Stimulated activated CD8-positive, alpha-beta memory T cell treated with anti-CD3 and anti-CD28 coated beads, Interleukin-4, amount 100 ng/mL, for 1 hour (primary cell): Measurements from ENCODE around the gene ESYT2.
"Not testable (repeated sequence)": the region's sequence is repeated elsewhere in the genome, so short reads cannot be mapped to it uniquely, and the experiment has no call there.

Experiments
- DNase-seq, 2 donors: peaks; one replicate each; pipeline ENCODE4 v3.0.0-alpha.2; 2020; ENCODE audit warnings: low read depth in 2 of 2, low spot score in 1 of 2

ESYT2 gene

DNA sequence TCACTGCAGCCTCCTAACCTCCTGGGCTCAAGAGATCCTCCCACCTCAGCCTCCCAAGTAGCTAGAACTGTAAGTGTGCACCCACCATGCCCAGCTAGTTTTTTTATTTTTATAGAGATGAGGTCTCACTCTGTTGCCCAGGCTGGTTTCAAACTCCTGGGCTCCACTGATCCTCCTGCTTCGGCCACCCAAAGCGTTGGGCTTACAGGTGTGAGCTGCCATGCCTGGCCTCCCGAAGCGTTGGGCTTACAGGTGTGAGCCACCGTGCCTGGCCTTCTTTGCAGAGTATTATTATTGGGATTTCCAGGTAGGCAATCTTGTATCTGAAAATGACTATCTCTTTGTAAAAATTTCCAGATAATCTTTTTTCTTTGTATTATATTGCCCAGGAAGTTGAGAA is 101.6 kb downstream of the ESYT2 start:
- no peak for DNase-seq

DNA sequence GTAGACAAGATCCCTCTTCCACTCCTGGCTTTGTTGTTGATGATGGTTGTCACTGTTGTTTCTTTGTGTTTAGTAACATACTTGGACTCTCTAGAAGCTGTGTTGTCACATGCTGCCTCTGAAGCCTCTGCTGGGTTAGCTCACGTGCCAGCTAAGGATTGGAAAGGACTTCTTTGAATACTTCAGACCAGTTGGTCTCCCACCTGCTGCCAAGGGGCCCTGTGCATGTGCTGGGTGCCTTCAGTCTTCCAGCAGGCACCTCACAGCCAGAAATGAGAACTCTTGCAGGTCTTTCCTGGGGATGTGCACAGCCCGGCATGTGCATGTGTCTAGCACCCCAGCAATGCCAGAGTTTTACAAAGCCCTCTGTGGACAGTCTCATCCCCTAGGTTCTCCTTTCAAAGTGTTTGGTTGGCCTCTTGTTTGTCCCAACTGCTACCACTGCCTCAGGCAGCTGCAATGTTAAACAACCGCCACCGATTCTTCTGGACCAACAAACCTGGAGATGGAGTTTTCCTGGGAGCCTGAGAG is 103.0 kb downstream of the ESYT2 start:
- no peak for DNase-seq

DNA sequence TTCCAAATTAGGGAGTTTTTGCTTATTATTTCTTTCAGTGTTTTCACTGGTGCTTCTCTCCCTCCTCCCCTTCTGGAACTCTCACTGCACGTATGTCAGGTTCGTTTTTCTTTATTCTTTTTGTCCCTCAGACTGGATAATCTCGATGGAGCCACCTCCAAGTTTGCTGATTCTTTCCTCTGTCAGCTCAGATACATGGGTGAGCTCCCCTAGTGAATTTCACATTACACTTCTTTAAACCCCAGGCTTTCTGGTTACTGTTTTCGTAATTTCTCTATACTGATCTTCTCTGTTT is 103.9 kb downstream of the ESYT2 start:
- DNase-seq: no peak

DNA sequence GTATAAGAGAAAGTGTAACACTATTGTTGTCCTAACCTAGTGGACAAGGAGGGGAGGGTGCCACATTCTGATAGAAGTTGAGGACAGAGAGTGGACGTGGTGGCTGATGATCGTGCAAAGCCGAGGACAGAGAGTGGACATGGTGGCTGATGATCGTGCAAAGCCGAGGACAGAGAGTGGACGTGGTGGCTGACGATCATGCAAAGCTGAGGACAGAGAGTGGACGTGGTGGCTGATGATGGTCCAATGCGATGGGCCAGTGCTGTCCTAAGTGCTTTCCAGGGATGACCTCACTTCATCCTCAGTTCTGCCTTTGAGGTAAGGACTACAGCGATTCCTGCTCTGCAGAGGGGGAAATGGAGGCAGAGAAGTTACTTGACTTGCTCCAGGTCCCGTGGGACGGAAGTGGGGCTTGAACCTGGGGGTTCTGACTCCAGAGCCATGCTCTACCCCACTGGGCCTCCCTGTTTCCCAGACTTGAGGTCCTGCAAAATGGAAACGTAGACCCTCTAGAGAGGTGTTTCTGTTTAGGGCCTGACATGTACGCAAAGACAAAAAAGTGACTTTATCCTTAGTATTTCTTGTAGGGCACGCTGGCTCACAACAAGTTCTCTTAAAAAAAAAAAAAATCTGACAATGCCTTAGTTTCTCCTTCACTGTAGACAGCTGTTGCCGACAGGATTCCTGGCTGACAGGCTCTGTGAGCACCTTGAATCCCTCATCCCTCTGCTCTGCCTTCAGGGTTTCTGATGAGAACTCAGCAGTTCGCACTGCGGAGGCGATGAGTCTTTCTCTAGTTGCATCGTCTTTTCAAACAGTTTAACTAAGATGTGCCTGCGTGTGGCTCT is 104.4 kb downstream of the ESYT2 start:
- DNase-seq: no peak

GRCh38 chr7:158723714-158724385 is 105.5 kb downstream of the ESYT2 start:
- DNase-seq: no peak

- DNase-seq: no peak
Observed at GRCh38 chr7:158723266-158723665, 106.0 kb downstream of the ESYT2 start.

GRCh38 chr7:158722574-158723237 is 106.6 kb downstream of the ESYT2 start:
- no peak for DNase-seq

- DNase-seq: no peak
Observed at GRCh38 chr7:158720112-158720511, 109.2 kb downstream of the ESYT2 start.

- no peak for DNase-seq
Observed at GRCh38 chr7:158716802-158717201, 112.5 kb downstream of the ESYT2 start.

GRCh38 chr7:158710651-158711102 is 118.6 kb downstream of the ESYT2 start:
- DNase-seq: no peak

GRCh38 chr7:158707610-158708009 is 121.7 kb downstream of the ESYT2 start:
- DNase-seq: no peak

DNA sequence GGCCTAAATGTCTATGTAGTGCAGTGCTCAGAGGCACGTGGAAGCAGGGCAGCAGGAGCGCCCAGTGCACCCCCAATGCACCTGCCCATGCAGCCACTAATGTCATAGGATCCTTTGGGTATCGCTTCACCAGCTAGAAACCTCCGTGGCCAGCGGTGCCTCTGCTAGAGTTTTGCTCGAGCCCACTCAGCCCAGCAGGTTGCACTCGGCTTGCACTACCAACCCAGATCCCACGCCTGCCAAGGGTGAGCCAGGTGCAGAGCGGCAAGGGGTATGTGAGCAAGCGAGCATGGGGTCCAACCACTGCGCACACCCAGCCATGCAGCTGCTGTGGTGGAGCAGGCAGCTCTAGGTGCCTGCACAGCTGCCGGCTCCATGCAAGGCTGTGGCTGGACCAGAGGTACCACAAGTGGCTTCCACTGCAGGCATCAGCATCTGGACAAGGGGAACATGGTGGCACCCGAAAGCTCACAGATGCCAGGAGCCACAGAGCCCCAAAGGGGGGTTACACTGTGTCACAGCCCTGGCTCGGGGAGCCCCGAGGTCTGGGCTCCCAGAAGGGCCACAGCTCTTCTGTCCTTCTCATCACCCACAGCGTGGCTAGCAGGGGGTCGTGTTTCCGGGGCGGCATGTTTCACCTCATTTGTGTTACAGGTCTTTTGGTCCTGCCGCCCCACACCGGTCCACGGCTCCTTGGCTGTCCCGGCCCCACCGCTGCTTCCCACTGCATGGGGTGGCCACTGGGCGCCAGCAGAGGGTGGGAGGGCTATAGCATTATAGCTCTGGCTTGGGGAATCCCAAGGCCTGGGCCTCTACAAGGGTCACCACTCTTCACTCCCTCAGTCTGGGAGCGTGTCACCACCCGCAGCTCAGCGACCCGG is 122.4 kb downstream of the ESYT2 start:
- no peak for DNase-seq

- no peak for DNase-seq
Observed at GRCh38 chr7:158706273-158706704, 123.0 kb downstream of the ESYT2 start.

DNA sequence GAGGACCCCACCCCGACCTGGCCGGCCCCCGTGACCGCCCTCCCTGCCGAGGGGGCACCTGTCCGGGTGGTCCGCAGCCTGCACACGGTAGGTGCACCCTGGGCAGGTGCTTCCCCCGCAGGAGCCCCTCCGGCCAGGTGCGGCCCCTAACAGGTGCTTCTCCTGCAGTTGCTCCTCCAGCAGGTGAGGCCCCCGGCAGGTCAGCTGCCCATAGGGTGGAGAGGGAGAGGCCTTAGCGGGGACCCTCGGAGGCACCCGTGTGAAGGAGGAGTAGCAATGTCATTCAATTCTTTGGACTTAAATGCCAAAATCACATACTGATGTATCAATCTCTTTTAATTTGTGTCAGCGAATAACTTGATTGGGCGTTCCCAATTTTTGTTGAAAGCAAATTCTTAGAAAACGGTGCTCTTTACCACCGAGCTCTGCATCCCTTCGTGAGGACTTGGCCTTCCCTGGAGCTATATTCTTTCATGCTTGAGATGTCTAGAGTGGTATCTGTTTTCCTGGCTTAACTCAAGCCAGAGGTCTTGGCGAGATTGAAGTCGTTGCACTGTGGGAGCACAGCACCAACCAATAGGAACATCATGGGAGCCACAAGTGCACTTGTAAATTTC is 124.0 kb downstream of the ESYT2 start:
- DNase-seq: no peak

- peak; percentile 96 to 98 for DNase-seq
Observed at GRCh38 chr7:158704524-158705233, 124.6 kb downstream of the ESYT2 start, which contains the start of gene NCAPG2. Gene NCAPG2, minus strand, starts transcription at chr7:158704804. Its CDS starts 2,905 bp downstream, at chr7:158701899.

DNA sequence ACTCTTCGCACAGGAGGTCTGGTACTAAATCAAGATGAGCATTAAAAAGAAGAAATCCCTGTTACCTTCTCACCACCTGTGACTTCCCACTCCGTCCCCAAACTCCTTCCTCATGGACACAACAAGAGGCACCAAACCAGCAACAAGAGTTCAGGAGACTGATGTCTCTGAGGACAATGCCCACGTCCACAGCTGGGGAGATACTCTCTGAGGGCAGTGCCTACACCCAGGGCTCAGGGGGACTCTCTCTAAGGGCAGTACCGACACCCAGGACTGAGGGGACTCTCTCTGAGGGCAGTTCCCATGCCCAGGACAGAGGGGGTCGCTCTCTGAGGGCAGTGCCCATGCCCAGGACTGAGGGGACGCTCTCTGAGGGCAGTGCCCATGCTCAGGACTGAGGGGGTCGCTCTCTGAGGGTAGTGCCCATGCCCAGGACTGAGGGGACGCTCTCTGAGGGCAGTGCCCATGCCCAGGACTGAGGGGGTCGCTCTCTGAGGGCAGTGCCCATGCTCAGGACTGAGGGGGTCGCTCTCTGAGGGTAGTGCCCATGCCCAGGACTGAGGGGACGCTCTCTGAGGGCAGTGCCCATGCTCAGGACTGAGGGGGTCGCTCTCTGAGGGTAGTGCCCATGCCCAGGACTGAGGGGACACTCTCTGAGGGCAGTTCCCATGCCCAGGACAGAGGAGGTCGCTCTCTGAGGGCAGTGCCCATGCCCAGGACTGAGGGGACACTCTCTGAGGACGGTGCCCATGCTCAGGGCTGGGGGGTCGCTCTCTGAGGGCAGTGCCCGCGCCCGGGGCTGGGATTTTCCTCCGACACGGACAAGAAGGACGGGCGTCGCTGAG is 125.4 kb downstream of the ESYT2 start:
- DNase-seq: not testable (repeated sequence)

GRCh38 chr7:158702944-158703343 is 126.4 kb downstream of the ESYT2 start:
- DNase-seq: no peak

GRCh38 chr7:158702196-158702595 is 127.1 kb downstream of the ESYT2 start:
- no peak for DNase-seq

- no peak for DNase-seq
Observed at GRCh38 chr7:158700008-158700407, 129.3 kb downstream of the ESYT2 start.
